HG03139 (cell line): ENCODE data around the gene MCM7.
A peak's percentile ranks its signal among the peaks of the same experiment; 100 is the strongest.

Source experiments
- ATAC-seq: cut with Tn5 transposase; IDR thresholded peaks from one replicate; pipeline ENCODE4 v1.9.1; 2021; ENCODE audit not compliant: unreplicated experiment

Gene MCM7

DNA sequence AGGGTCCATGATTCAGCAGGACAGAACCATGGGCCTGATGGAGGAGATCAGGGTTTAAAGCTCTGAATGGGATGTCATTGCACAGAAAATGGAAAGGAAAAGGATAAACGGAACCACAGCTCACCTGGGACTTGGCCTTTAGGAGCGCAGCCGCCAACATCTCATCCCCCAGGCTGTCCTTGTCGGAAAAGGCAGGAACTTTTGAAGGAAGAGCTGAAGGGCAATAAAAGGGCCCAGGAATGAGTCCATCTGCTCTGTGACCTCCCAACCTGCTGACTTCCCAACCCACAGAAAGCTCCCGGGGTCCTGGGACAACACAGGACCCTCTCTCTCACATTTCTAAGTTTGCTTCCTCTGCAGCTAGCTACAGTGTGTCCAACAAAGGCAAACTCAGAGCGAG is 25.8 kb downstream of the MCM7 start:
- no peak for ATAC-seq

DNA sequence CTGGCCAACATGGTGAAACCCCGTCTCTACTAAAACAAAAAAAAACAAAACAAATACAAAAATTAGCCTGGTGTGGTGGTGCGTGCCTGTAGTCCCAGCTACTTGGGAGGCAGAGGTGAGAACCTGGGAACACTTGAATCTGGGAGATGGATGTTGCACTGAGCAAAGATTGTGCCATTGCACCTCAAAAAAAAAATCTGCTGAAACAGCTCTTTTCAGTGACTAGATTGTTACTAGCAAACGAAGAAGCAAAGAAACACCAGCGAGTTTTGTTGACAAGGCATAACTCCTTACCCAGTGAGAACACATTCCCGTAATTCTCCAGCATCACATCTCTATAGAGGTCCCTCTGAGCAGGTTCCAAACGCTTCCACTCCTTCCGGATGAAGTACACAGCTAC is 26.4 kb downstream of the MCM7 start:
- no peak for ATAC-seq

DNA sequence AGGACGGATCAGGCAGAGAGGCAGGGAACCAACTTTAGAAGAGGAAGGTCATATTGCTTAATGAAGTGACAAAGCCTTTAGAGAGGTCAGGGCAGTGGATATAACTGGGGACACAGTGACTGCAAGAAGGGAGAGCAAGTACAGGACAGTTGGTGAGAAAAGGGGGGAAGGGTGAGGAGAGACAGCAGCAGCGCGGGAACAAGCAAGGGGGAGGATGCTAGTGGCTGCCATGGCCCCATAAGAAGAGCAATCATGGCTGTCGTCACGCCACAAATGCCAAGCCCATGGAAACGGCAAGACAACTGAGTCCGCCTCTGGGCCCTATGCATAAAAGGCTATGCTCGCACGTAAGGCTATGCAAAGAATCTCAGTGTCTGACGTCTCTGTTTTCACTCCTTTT is 28.7 kb downstream of the MCM7 start:
- no peak for ATAC-seq

DNA sequence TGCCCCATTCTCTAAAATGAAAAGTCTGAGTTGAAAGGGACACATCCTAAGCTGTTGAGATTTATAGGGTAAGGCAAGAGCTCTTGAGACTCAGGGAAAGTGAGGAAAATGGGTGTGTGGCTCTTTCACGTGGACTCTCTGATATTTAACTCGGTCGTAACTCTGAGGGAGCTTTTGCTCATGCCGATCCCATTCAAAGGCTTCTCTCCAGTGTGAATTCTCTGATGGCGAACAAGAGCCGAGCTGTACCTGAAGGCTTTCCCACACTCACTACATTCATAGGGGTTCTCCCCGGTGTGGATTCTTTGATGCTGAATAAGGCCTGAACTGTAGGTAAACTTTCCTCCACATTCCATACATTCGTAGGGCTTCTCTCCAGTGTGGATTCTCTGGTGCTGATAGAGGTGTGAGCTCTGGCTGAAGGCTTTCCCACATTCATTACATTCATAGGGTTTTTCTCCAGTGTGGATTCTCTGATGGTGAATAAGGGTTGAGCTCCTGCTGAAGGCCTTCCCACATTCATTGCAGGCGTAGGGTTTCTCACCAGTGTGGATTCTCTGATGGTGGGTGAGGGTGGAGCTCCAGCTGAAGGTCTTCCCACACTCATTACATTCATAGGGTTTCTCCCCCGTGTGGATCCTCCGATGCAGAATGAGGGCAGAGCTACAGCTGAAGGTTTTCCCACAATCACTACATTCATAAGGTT is 30.0 kb downstream of the MCM7 start:
- no peak for ATAC-seq

DNA sequence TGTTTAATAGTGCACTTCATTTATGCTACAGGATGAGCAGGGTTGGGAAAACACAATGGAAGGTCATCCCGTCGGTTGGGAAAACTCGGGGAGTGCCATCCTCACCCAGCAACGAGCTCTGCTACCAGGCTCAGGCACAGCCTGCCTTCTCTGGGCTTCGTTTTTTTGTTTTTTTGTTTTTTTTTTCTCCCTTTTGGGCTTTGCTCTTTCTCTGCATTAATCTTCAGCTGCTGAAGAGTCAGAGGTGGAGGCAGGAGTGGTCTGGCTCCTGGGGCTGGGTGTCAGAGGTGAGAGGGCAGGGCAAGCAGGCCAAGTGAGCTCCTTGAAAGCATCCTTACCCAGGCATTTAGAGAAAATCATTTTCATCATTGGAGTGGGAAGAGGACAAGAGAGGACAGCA is 31.2 kb downstream of the MCM7 start:
- no peak for ATAC-seq

DNA sequence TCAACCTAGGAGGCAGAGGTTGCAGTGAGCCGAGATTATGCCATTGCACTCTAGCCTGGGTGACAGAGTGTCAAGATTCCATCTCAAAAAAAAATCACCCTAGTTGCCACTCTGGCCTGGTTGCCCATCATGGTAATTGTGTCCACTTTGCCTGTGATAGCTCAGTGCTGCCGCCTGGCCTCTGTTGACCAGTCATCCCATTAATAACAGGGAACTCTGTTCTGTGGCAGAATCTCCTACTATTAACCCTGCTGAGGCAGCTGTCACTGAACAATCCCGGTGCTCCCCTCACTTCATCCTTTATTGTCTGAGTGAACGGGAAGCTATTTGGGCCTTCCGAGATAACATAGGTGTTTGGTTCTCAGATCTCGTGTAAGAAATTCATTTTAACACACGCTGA is 34.2 kb downstream of the MCM7 start:
- ATAC-seq, result no peak

DNA sequence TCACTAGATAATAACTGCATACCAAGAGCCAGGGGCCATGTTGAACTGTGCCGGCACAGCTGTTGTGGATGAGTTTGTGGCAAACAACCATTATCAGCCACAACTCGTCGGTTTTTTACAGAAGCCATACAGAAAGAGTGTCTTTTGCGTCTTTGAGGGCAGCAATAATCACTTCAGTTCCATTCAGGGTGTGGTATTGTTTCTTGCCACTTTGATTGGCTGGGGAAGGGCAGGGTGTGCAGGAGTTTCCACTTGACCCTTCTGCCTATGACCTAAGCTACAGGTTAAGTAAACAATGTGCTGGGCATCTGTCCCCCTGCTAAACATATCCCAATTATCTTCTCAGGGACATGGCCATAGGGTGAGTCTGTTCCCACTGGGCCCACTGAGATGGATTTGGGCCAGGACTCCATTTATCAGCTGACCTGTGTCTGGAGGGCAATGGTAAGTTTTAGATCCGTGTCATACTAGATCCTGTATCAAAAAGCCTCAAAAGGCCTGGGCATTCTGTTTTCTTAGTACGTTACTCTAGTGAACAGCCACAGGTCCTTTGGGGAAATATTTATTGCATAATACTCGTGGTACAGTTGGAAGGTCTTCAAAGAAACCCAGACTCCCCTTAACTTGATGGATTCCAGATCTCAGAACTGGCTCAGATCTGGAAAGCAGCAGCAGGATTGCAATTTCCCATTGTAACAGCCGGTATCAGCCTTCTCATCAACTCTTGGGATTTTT is 35.6 kb downstream of the MCM7 start:
- no peak for ATAC-seq

DNA sequence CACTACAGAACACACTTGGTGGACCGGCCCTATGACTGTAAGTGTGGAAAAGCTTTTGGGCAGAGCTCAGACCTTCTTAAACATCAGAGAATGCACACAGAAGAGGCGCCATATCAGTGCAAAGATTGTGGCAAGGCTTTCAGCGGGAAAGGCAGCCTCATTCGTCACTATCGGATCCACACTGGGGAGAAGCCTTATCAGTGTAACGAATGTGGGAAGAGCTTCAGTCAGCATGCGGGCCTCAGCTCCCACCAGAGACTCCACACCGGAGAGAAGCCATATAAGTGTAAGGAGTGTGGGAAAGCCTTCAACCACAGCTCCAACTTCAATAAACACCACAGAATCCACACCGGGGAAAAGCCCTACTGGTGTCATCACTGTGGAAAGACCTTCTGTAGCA is 37.0 kb downstream of the MCM7 start:
- ATAC-seq, result no peak

DNA sequence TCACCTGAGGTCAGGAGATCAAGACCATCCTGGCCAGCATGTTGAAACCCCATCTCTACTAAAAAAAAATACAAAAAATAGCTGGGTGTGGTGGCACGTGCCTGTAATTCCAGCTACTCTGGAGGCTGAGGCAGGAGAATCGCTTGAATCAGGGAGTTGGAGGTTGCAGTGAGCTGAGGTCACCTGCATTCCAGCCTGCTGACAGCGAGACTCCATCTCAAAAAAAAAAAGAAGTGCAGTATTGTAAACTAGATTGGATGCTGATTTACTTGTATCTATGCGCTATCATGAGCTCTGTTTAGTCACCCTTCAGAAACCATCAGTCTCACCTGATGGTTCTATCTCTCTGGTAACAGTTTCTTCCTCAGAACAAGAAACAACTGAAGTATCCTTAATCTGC is 37.8 kb downstream of the MCM7 start:
- no peak for ATAC-seq

DNA sequence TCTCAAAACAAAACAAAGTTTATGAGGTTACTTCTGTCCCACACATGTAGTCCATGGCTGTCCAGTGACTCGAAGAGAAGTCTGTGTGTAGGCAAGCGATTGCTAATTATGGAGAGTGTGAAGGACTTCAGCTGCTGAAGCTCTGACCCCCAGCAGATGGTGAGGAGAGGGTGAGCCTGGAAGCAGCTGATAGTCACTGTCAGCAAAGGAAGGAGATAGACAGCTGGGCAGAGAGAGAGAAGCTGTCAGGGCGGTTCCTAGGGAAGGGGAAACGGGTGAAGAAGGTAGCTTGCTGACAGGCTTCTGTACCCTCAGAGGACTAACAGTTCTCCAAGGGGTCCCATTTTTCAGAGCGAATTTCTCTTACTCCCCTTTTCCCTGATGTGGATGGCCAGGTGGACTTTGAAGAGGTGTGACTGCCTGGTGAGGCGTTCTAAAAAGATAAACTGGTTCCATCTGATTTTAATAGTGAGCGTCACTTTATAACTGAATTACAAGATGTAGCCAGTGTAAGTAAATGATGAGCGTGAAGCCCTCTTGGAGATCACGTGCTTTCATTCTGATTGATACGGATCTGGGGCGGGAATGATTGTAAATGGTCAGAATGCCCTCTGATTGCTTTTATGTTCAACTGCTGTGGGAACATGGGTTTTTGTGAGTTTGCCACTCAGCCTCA is 39.5 kb downstream of the MCM7 start:
- ATAC-seq, result no peak

DNA sequence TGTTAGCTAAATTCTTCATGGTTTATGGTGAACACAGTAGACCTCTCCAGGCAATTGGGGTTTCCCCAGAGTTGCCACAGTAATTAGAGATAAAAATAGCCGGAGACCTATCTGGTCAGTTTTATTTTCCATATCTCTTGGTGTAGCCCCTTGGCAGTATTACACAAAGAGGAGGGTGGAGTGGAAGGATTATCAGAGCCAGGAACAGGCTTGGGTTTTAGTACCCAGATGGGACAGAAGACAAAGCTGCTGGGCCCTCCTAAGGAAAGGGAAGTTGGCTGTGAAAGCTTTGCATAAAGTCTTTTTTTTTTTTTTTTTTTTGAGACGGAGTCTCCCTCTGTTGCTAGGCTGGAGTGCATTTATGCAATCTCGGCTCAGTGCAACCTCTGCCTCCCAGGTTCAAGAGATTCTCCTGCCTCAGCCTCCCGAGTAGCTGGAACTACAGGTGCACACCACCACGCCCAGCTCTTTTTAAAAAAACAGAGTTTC is 41.9 kb downstream of the MCM7 start:
- ATAC-seq, result no peak

DNA sequence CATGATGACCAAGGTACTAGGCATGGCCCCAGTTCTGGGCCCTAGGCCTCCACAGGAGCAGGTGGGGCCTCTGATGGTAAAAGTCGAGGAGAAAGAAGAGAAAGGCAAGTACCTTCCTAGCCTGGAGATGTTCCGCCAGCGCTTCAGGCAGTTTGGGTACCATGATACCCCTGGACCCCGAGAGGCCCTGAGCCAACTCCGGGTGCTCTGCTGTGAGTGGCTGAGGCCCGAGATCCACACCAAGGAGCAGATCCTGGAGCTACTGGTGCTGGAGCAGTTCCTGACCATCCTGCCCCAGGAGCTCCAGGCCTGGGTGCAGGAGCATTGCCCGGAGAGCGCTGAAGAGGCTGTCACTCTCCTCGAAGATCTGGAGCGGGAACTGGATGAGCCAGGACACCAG is 44.2 kb downstream of the MCM7 start:
- no peak for ATAC-seq

DNA sequence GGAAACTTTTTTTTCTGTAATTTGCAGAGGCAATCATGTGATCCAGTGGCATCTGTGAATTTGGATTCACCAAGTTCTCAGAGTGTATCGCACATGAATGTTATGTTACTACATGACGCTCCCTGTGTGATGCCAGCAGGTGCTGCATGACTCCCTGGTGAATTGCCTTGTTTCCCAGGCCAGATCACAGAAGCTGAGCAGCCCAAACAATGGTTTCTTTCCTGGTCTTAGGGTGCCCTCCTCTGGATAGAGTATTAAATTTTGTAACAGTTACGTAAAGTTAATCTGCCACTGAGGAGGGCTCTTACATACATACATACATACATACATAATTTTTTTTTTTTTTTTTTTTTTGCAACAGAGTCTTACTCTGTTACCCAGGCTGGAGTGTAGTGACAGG is 48.0 kb downstream of the MCM7 start:
- ATAC-seq, result no peak

DNA sequence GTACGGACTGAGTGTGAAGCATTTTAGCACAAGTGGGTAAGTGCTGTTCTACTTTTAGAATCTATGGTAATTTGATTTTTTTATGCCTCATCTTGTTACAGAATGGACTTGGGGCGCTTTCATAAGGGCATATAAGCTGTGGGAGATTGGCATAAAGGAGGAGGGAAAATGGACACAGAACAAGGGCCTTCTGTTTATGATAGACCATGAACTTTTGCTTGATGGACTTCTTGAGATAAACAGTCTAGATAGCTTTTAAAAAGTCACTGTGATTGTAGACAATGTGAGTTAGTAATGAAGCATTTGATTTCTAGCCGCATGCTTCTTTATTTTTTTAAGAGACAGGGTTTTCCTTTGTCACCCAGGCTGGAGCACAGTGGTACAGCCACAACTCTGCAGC is 49.6 kb downstream of the MCM7 start:
- ATAC-seq, result no peak

DNA sequence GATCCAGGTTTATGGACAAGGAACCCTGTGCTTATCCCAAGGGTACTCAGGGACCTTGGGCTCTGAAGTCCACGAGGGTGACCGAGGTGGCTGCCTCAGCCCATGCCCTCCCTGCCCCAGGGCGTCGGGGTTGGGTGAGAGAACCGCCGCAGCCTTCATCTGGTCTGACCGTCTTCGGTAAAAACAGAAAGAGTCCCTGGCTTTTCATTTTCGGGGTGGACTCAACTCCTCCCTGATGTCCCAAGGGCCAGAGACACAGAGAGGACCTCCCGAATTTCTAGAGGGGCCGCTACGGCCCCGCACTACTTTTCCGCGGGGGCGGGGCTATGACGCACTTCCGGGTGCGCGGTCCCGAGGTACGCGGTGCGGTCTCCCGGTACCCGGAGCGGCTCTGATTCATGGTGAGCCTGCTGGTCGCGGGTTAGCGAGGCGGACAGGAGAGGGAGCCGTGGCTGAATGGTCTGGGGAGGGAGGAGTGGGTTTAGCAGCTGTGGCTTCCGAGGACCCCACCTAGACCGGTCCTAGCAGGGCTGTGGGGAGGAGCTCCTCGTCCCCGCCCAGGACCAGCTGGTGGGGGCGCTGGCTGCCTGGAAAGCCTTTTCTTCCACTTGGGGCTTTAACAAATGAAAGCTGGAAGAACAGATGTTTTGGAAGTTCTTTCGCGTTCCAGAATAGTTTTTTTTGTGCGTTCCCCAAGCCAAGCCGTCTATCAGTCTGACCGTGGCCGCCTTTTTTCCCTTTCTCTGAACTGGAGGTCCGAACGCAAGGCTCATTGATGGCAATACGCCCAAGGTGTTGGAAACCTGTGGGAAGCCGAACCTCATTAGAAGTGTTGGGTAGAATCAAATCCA is 51.5 kb downstream of the MCM7 start, which contains the start of gene ZSCAN21:
Gene ZSCAN21 (plus strand): TSS at position 334 of the 851 bp plus-strand sequence. CDS start 7,233 bp downstream, outside the sequence.
- peak; percentile 74 for ATAC-seq

DNA sequence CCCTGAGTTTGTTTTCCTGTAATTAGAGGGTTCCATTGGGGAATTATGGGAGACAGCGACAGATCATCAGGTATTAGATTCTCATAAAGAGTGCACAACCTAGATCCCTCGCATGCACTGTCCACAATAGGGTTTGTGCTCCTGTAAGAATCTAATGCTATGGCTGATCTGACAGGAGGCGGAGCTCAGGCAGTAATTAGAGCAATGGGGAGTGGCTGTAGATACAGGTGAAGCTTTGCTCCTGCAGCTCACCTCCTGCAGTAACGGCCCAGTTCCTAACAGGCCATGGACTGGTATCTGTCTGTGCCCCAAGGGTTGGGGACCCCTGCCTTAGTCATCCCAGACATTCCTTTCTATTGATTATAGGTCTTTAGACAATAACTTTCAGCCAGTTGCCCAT is 52.5 kb downstream of the MCM7 start:
- no peak for ATAC-seq

DNA sequence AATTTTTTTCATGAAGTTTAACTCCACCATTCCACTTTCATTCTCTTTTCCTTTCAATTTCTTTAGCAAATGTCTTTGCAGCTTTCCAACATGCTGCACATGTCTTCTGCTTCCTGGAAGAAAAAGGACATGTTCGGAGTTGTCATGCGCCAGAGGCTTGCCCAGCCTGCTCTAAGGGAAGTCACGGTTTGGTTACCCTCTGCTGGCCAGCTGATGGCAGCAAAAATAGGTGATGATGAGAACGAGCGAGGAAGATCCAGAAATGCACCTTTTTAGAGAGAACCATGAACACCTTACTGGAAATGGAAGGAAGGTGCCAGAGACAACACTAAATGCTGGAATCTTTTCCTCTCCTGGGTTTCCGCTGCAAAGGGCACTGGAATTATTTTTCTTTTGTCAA is 56.5 kb downstream of the MCM7 start:
- ATAC-seq, result no peak
